Hematopoietic multipotent progenitor cell treated with erythropoietin and hydrocortisone succinate and interleukin-3 and kit ligand, for 6 days (in vitro differentiated cells): ENCODE results near the gene ARIH2.

Source experiments
- DNase-seq: peaks from one replicate; pipeline ENCODE4 v3.0.0-alpha.2; 2015

Gene ARIH2

DNA sequence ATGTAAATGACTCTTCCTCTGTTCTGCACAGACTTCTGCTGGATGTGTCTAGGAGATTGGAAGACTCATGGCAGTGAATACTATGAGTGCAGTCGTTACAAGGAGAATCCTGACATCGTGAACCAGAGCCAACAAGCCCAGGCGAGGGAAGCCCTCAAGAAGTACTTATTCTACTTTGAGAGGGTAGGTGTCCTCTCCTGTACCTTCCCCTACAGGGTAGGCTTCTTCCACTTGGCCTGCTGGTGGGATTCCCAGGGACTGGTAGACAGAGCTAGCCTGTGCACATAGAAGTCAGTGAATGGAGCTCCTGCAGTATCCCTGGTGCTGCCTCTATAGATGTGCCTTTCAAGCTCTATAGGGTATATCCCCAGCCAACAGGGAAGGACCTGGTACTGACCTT, 60.8 kb downstream of the ARIH2 start:
- no peak for DNase-seq

DNA sequence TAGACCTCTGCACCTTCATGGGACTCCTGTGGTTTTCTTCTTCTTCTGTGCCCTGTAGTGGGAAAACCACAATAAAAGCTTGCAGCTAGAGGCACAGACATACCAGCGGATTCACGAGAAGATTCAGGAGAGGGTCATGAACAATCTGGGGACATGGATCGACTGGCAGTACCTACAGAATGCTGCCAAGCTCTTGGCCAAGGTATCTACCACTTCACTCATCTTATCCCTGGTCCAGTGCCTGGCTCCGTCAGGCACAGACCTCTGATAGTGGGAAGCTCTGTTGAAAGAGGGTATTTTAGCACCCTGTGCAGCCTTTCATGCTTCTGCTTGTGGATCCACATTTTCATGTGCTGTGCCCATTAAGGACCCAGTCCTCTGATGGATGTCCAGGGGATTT, 61.7 kb downstream of the ARIH2 start:
- DNase-seq, result no peak

DNA sequence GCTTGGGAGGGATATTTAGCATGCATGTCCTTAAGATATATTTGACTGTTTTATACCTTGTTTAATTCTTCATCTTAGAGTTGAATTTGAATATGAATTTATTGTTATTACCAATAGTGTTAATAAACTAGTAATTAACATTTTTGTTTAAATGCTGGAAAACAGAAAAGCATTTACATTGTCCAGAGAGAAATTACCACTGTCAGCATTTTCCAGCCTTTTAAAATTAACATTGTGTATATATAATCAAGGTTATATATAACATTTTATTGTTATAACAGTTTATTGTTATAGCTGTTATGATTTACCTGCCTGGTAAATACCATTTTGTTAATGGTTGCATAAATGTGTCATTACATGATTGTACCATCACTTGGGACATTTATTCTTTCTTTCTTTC, 63.4 kb downstream of the ARIH2 start:
- DNase-seq, result no peak

DNA sequence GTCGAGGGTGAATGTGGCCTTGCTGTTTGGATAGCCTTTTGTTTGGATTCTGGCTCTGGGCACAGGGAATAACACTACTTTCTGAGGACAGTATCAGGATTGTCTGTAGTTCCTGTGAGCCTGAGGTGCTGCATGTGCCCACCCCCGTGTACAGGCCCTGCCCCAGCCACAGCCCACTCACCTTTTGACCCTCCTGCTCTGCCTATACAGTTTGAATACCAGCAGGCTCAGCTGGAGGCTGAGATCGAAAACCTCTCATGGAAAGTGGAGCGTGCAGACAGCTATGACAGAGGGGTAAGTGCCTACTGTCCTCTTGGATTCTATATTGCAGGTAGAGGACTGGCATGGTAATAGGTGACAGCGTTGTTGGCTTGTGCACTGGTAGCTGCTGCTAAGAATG, 64.0 kb downstream of the ARIH2 start:
- no peak for DNase-seq

DNA sequence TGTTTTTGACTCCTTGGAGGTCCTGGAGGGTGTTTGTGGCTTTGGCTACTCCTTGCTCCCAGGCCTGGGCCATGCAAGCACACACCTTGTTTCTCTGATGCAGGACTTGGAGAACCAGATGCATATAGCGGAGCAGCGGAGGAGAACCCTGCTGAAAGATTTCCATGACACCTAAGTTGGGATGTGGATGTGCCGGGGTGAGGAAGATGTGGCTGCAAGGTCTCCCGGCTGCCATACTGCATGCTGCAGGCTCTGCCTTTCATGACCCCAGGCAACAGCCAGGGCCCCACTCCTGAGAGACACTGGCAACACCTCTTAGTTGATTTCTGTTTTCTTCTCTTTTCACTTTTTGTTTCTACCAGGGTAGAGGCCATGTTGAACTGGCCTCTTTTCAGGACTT, 64.5 kb downstream of the ARIH2 start:
- DNase-seq, result no peak

DNA sequence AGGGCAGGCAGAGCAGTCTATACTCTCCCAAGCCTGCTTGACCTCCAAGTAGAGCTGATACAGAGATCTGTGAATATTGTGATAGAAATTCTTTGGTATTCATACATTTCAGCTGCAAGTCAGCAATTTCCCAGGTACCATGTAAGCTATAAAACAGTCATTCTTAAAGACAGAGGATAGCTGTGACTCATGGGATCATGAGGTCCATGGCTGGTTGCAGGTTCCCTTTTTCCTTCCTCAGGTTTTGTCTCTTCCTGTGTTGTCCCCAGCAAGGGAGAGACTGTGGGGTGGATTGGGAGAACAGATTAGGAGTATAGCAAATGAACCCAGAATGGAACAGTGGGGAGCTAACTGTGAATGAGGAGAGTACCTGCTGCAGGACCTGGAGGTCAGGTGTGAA, 66.0 kb downstream of the ARIH2 start:
- DNase-seq, result no peak

DNA sequence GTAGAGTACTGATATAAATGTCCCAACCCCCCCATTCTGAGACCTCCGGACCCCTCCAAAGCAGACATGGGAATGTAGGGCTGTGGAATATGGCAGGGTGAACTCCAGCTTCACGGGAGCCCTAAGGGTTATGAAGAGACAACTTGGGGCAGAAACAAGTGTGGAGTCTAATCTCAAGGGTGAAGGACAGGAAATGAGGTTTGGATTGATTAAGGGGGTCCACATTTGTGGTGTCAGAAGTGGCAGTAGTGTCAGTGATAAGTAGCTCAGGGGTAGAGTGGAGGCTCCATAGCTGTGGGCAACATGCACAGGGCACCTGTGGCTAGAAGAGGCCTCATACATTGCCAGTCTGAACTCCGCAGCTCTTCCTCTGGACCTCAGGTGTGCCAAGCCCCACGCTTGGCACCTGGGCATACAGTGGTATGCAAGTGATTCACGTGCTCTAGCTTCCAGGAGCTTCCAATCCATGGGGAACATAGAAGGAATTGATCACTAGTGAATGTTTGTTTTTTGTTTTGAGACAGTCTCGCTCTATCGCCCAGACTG, 67.3 kb downstream of the ARIH2 start:
- DNase-seq, result no peak

DNA sequence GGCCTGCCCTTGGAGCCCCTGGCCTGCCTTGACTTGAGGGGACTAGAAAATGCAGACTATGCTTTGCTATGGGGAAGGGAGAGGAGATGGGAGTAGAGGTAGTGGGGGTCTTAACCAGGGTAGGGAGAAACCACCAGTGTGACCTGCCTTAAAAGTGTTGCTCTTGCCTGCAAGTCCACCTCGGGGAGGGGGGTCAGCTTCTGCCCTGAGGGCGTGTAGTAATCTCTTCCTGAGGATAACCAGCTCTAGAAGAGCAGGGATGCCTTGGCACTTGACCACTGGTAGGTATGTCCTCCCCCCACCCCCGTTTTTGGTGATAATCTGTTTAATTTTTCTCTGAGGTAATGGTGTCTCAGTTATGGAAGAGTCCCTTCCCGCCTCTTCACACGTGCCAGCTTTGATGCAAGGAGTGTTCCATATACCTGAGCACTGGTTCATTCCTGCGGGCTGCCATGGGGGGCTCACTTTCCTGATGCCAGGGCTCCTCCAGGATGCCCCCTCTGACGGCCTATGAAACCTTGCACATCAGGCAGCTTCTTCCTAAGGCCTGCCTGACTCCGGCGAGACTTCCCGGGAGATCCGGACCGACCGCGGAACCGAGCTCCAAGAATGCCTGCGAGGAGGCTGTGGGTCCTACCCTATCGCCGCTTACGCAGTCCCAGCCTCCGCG, 70.6 kb downstream of the ARIH2 start:
- peak; percentile 41 for DNase-seq

DNA sequence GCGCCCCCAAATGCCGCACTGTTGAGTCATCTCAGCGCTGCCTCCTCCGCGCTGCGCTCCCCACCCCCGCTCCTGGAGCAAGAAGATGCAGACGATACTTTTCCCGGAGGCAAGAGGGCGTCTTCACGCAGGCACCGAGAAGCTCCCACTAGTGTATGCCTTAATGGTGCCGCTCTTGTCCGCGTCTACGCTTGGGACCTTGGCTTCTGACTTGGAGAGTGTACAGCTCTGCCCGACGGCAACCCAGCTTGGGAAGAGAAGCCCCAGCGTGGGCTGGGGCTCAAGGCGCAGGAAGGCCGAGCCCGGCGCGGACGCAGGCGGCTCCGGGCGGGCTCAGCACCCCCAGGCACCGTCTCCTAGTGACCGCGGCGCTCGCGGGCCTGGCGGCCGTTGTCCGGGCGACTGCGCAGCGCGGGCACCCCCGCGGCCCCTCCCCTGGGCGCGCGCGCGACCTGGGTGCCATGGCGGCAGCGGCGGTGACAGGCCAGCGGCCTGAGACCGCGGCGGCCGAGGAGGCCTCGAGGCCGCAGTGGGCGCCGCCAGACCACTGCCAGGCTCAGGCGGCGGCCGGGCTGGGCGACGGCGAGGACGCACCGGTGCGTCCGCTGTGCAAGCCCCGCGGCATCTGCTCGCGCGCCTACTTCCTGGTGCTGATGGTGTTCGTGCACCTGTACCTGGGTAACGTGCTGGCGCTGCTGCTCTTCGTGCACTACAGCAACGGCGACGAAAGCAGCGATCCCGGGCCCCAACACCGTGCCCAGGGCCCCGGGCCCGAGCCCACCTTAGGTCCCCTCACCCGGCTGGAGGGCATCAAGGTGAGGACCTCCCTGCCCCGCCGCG, 71.4 kb downstream of the ARIH2 start, which contains the start of gene P4HTM:
Gene P4HTM, plus strand, starts transcription at position 446 of the 840 bp plus-strand sequence. Its CDS starts 16 bp downstream, at position 462.
- peak; percentile 92 for DNase-seq

DNA sequence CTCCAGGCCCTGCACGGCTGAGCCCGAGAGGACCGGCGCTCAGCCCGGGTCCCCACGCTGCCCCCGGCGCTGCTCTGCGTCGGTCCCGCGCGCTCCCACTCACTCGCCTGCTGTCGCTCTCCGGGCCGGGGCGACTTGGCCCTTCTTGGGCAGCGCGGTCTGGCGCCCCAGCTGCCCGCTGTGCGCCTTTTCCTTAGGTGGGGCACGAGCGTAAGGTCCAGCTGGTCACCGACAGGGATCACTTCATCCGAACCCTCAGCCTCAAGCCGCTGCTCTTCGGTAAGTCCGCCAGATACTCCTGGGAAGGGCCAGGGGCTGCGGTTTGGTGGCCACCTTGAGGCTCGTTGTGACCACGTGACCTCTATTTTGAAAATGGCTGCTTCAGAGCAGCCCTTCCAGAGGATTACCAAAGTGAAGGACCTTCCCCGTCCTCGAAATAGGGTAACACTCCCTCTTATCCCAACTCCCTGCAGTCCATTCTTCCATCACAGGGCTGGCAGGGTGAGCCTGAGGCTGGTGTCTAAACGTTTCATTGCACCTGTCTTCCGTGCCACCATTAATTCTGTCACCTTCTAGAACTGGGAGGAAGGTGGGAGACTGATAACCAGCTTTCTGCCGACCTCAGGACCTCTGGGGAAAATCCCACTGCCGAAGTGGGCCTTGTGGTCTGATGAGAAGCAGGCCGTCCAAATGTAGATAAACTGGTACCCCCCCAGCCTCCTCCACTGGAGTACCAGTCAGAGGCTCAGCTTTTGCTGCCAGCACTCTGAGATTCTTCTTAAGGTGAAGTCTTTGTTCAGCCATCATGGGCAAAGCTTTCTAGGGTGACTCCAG, 72.2 kb downstream of the ARIH2 start:
- peak; percentile 74 for DNase-seq

DNA sequence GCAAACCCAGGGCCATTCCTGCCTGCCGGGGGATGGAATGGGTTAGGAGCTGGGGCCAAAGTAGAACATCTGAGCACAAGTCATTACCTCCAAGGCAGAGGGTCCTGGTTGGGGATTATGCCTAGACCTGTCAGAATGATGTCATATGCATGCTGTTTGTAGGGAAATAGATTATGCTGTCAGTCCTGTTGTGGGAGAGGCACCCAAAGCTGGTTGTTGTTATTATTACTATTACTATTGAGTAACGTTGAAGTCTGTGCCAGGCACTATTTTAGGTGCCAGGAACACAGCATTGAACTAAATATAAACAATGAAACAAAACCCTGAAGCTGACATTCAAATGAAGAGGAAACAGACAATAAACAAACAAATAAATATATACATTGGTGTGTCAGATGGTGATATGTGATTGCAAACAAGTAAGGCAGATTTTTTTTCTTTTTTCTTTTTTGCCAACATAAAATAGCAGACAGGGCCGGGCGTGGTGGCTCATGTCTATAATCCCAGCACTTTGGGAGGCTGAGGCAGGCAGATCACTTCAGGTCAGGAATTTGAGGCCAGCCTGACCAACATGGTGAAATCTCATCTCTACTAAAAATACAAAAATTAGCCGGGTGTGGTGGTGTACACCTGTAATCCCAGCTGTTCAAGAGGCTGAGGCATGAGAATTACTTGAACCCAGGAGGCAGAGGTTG, 73.4 kb downstream of the ARIH2 start:
- no peak for DNase-seq

DNA sequence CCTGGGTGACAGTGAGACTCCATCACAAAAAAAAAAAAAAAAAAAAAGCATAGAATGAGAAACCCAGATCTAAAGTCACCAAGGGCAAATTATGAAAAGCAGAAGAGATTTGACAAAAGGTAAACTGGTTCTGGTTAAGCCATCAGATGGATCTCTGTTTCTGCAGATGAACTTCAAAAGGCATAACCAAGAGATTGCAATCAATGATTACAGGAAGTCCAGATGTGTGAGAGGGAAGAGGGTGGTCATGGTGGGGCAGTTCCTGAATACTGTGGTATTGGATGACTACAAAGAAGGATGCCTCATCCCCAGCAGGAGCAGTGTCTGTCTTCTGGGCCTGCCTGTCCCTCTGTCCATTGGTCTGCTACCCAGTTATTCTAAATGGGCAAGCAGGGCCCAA, 75.2 kb downstream of the ARIH2 start:
- DNase-seq, result no peak

DNA sequence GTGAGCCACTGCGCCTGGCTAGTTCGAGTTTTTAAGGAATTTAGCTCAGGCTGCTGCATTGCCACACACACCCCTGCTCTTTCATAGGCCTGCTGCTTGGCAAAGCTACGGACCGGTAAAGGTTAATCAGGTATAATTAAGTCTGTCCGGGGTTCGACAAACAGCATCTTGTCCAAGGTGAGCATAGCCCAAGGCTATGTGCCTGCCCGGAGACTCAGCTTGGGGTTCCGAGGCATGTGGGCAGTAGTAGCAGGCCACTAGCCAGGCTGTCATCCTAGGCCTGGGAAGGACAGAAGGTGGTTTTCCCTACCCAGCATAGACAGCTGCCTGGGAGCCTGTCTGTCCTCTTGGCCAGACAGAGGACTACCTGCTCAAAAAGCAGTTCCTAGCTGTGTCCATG, 78.0 kb downstream of the ARIH2 start:
- no peak for DNase-seq

DNA sequence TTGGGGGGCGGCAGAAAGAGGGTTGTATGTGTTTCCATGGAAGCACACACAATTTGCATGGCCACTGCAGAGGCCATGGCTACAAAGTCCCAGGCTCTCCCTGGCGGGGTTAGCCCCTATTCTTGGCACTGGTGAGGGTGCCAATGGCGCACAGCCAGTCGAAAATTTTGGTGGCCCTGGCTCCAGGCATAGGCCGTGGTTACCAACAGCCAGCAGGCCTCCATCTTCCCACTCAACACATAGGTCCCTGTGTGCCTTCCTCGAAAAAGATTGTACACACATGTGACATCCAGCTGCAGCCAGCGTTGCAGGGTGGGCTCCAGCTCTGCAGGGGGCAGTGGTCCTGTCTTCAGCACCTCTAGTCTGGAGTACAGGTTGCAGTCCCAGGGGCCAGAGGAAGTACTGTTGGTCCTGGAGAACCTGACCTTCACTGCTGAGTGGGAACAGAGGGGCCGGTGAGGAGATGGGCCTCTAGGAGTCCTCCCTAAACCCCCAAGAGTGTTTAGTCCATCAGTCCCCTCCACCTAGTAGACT, 78.5 kb downstream of the ARIH2 start:
- DNase-seq, result no peak

DNA sequence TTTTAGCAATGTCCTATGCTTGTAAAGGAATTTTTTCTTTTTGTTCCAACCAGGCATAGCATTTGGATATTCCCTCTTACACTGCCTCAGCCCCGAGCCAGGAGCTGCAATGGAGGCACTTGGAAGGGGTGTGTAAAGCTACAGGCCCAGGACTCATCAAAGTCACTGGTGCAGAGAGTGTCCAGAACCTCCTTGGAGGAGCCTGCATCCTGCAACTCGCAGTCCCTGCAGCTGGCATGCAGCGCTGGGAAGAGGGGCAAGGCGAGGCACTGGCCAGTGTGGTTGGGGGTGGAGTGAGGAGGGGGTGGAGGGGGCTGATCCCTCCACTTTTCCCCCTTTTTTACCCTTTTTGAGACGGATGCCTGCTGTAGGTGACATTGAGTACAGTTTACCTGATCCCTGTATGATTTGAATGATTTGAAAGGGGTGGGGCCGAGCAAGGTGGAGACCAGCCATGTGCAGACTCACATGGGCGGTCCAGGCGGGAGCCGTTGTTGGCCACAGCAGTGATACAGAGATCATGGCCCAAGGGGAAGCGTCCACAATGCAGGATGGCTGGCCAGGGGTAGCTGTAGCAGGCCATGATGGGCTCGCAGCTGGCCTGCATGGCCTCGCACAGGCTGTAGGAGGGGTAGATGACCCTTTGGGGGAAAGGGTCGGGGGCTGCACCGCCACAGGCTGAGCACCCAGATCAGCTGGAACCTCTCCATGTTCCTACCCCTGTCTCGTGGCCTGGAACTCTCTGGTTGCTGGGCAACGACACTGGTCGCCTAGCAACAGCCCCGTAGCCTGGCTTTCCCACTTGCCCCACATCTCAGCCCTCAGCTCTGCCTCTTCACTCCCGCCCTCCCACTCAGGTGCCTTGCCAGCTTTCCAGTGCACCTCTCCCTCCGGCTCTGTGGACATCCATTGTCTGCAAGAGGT, 79.3 kb downstream of the ARIH2 start:
- no peak for DNase-seq

DNA sequence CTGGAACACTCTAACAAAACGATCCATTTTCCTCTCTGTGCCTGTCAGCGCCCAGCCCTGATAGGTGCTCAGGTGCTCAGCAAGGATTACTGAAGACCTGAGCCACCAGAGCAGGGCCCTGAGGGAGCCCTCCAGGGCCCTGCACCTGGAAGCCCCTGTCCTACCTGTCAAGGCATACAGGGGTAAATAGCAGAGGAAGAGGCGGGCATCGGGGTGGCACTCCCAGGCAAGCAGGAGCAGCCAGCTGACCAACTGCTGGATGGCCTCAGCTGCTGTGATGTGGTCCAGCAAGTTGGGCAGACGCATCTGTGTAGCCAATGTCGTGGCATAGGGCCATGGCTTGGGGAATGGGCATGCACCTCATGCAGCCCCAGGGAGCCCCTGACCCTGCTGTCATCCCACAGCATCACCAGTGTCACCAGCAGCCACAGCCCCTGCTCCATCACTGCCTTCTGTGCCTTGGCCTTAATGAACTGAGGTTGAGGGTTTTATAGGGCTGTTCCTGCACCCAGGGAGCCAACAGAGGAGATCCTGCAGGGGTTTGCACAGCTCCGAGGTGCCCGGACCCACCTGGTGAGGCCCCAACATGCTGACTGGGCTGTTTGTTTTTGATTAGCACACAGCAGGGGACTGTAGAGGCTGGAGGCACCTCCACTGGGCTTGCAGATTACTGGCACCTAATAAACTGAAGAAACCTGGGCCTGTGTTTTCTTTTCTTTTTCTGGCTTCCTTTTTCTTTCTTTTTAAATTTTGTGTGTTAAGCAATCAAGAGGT, 80.6 kb downstream of the ARIH2 start:
- no peak for DNase-seq

DNA sequence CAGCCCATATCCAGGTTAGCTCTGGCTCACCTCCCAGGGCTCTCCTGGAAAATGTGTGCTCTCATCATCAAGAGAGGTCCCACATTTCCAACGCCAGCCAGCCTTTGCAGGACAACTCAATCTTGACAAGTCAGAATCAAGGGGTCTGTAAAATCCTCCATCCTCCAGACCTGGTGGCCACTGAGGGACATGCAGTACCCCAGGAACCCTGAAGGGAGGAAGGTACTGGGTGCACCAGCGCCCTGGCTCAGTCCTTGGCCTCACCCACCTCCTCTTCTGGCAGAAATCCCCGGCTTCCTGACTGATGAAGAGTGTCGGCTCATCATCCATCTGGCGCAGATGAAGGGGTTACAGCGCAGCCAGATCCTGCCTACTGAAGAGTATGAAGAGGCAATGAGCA, 82.5 kb downstream of the ARIH2 start:
- no peak for DNase-seq

DNA sequence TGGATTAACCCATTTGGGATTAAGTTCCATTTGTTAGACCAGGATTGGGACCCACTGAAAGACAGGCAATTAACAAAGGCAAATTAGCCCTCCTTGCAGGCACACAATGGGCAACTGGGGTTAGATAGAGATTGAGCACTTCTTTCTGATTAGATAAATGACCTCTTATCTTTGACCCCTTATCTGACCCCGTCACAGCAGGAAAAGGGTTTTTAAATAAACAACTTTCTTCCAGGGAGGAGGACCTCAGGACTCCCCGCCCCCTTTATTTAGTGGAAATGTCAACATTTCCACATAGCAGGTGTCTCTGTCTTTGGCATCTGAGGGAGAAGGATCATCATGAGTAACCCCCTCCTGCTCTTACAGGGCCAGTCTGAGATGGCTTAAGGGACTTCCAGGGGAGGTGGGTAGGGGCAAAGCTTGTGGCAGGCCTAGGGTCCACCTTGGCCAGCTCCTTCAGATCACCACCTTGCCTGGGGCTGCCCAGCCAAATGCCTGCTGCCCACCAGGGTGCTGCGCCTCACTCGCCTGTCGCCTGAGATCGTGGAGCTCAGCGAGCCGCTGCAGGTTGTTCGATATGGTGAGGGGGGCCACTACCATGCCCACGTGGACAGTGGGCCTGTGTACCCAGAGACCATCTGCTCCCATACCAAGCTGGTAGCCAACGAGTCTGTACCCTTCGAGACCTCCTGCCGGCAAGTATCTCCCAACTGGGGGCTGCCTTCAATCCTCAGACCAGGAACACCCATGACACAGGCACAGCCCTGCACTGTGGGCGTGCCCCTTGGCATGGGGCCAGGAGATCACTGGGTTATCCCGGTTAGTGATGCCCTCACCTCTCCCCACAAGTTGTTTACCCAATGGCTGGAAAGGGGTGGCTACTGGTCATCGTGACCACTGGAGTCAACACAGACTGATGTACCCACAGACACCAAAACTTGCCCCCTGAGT, 86.0 kb downstream of the ARIH2 start:
- DNase-seq, result peak; percentile 83

DNA sequence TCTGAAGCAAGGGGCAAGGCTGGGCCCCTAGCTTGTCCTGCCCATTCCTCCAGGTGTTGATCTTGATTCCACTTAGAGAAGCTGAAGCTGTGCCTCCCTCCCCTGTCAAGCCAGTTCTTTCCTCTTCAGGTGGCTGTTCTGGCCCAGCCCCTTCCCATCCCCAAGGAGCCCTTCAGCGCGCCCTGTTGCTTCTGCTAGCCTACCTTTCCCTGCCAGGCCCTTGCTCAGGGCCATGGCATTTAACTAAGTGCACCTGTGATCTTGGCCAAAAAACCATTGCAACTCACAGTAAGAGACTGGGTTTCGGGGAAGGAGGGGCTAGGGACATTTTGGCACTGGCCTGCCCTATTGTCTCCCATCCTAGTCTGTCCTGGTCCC, 86.7 kb downstream of the ARIH2 start:
- DNase-seq, result no peak
